Glomerular visceral epithelial cell (primary cell): Measurements from ENCODE around the gene TMEM82.
A peak's percentile ranks its signal among the peaks of the same experiment; 100 is the strongest.
"Not testable (repeated sequence)": the region's sequence is repeated elsewhere in the genome, so short reads cannot be mapped to it uniquely, and the experiment has no call there.

Experiments
- DNase-seq: peaks from one replicate; pipeline ENCODE4 v3.0.0-alpha.2; 2016; ENCODE audit errors: extremely low spot score

The TMEM82 gene

GRCh38 chr1:15742339-15742801 is at the start of gene TMEM82:
Gene TMEM82 (plus strand): TSS chr1:15742499. CDS start chr1:15742560, 61 bp downstream.
- no peak for DNase-seq

- no peak for DNase-seq
Observed at GRCh38 chr1:15693371-15693770, 48.9 kb upstream of the TMEM82 start.

DNA sequence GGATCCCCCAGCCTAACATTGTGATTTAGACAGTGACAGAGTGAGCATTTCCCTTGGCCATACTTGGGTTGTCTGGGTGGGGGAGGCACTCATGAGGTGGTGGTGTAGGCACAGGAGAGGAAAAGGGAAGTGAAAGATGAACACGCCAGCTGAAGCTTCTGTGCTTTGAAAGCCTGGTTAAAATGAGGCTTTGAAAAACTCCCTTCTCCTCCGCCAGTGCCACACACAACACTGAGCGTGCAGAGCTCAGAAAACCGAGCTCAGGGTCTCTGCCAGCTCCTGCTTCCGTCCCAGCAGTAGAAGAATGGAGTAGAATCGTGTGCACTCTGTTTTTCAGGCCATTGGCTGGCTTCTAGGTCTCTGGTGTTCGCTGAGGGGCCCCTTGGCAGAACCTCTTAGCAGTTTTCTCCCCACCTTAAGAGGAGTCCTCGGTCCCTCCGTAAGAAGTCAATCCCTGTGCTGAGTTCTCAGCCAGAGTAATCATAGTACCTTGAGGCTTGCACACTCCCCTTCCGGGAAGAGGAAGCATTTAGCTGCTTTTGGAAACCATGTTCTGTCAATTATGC is 45.3 kb upstream of the TMEM82 start:
- no peak for DNase-seq

- DNase-seq, result no peak
Observed at GRCh38 chr1:15698201-15698600, 44.1 kb upstream of the TMEM82 start.

GRCh38 chr1:15699321-15699720 is 43.0 kb upstream of the TMEM82 start:
- not testable (repeated sequence) for DNase-seq

DNA sequence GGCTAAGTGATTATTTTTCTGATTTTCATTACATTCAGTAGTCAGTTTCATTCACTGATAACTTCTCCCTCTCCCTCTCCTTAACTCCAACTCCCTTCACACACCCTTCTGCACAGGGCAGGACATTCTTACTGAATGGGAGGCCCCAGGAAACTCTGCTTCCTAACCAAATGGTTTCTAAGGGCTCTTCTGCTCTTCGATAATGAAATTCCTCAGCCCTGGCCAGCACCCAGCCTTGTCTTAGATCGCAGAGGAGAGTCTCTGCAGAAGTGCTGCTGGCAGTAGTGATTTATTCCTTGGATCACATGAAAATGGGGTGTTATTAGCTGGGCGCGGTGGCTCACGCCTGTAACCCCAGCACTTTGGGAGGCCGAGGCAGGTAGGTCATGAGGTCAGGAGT is 41.8 kb upstream of the TMEM82 start:
- no peak for DNase-seq

DNA sequence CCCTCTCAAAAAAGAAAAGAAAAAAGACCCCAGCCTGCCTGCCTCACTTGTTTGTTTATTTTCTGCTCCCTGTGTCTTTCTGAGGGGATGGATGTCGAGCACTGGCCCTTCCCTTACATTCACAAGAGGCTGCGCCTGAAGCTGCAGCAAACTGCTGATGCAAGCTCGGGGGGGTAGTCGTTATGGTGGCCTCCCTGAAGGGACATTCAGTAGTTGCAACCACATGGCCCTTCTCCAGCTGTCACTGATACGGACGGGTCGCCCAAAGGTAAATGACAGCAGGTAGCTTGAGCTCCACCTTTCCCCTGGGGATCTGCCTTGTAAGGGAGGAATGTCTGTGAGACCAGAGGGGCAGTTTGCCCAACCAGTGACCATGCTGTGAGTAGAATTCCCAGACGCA is 40.5 kb upstream of the TMEM82 start:
- DNase-seq, result no peak

GRCh38 chr1:15702722-15703550 is 39.4 kb upstream of the TMEM82 start:
- peak; percentile 46 for DNase-seq

DNA sequence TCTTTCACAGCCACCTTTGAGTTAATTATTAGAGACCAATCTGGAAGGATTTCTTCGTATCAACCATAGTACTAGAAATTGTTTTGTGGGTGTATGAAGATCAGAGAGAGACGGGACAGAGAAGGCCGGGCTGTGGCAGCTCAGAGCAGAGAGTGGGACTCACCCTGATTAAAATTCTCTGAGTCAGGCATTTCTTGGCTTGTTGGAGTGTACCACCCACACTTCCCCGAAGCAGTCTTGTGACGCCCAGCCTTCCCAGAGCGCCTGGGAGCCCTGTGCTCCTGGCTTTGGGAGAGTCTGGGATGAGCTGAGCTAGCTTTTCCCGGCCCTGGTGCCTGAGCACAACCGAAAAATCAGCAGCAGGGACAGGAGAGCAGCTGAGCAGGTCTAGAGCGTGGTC is 38.7 kb upstream of the TMEM82 start:
- peak; percentile 73 for DNase-seq

- no peak for DNase-seq
Observed at GRCh38 chr1:15704526-15705183, 37.6 kb upstream of the TMEM82 start.

GRCh38 chr1:15705184-15705566 is 37.1 kb upstream of the TMEM82 start:
- no peak for DNase-seq

DNA sequence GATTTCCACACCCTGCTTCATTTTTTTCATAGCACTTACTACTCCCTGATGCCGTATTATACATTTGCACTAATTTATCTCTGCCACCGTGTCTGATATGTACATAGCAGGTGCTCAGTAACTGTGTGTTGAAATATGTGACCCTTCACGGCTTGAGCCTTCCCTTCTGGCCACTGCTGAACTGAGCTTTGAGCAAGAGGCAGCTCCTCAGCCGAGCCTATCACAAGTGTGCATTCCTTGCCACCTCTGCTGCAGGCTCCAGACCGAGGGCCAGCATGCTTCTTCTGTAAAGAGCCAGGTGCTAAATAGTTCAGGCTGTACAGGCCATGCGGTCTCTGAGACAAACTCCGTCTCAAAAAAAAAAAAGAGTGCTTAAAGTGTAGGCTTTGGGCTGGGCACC is 35.5 kb upstream of the TMEM82 start:
- no peak for DNase-seq

- DNase-seq, result no peak
Observed at GRCh38 chr1:15707239-15707925, 34.9 kb upstream of the TMEM82 start.

DNA sequence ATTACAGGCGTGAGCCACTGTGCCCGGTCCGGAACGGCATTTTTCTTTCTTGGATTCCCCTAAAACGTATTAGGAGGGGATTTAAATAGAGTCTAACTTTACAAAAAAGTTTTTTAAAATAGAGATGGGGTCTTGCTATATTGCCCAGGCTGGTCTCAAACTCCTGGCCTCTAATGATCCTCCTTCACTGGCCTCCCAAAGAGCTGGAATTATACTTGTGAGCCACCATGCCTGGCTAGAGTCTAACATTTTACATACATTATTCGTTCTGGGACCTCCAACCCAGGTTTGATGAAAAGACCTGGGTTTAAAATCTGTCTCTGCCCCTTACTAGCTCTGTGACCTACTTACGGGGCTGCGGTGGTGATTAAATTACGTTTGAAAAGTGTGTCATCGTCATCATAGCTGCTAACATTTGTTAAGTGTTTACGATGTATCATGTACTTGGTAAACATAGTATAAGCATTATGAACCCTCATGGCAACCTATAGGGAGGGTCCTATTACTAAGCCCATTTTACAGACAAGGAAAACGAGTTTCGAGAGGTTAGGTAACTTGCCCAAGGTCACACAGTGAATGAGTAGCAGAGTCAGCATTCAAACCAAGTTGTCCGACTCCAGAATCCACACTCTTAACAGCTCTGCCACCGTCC is 33.7 kb upstream of the TMEM82 start:
- no peak for DNase-seq

DNA sequence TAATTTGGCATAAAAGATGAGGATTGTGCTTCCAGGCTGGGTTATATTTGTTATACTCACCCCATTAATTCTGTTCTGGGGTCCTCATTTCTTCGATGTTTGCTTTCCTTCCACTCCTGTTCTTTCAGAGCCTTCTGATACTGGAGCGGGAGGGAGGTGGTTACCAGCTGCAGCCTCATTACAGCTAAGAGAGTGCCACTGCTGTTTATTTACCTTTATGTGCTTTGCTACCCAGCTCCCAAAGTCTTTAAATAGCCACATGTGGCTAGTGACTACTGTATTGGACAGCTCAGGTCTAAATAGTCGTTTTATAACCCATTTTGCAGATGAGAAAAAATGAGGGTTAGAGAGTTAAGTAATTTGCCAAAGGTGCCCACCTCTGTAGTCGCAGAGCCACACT is 33.1 kb upstream of the TMEM82 start:
- no peak for DNase-seq

DNA sequence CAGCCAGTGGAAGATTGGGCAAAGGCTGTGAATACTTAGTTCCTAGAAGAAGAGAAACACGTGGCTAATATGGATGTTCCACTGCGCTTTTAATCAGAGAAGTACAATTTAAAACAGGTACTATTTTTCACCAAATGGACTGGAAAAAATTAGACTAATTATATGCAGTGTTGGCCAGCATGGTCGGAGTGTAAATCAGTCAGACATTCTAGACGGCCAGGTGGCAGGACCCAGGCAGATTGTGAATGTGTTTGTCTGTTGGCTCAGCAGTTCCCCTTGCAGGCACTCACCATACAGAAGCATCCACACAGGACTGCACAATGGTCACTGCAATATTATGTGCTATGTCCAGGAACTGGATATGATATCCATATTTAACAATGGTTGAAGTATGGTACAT is 30.1 kb upstream of the TMEM82 start:
- DNase-seq, result no peak

GRCh38 chr1:15714406-15715136 is 27.7 kb upstream of the TMEM82 start:
- DNase-seq, result no peak

DNA sequence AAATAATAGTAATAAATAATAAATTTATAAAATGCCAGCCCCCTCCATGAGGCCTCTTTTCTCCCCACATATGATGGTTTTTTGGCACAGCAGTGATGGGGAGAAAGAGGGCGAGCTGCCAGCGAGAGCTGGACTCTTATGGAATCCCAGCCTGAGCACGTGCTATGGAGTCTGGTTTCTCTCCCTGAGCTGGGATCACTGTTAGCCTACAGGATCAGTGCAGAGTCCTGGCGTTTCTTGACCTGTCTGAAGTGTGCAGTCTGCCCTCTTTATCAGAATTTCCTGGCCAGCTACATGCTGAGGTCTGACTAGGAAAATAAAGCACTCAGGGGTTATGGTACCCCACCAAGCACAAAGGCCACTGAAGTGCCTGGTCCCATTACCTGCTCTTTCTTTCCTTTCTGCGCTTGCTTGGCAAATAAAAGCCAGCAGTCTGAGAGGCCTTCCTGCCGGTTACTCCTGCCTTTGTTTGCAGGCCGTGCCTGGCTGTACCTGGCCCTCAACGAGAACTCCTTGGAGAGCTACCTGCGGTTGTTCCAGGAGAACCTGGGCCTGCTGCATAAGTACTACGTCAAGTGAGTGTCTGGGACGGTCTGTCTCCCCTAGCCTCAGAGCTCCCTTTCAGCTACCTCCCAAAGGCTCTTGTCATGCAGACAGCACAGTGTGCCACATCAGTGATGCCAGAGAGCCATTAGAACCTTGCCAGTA is 24.7 kb upstream of the TMEM82 start:
- no peak for DNase-seq

GRCh38 chr1:15718199-15718601 is 24.1 kb upstream of the TMEM82 start:
- DNase-seq, result no peak

DNA sequence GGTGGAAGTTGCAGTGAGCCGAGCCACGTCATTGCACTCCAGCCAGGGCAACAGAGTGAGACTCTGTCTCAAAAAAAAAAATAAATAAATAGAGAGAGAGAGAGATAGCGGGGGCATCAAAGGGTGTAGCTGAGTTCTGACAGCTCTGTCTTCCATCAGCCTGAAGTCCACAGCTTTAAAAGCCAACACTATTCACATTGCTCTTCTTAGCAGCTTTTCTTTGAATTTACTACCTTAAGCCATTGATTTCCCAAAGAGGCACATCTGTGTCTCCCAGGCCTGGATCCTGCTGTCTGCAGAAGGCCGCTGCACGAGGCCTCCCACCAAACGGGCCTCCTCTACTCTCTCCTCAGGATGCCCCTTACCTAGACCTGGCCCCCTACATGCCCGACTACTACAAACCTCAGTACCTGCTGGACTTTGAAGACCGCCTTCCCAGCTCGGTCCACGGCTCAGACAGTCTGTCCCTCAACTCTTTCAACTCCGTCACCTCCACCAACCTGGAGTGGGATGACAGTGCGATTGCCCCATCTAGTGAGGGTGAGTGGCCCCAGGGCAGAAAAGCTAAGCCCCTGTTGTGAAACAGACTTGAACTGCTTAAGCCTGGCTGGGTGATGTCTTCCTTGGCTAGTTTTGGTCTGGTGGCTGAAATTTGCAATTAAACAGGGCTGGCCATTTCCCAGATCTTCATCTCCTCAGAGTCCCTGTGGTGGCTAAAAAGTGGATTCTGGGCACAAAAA is 22.7 kb upstream of the TMEM82 start:
- DNase-seq, result no peak
